Heart left ventricle (tissue), 16 donors: ENCODE measurements around the gene GOLGA3. TPM values are rescaled to one million over a fixed set of nuclear protein-coding genes. Genes with fewer than 3 reads are reported as not detected.

Source experiments
- ATAC-seq, 4 donors: fragments of 200-7000 bp; cut with Tn5 transposase; one replicate each; pipeline ENCODE4 v1.9.1; 2020 to 2022; ENCODE audit warnings: moderate library complexity in 4 of 4, mild to moderate bottlenecking in 3 of 4, moderate number of reproducible peaks in 1 of 4
- DNase-seq, 5 donors: peaks; one replicate each; pipeline ENCODE4 v3.0.0-alpha.2; 2020
- H3K27ac ChIP-seq, 12 donors: fragments of 200-600 bp; sonication (generic) in 4 of 12; one replicate each; pipeline versions ENCODE4 v1.5.0 to v1.8.0; 2016 to 2022; ENCODE audit warnings: mild to moderate bottlenecking in 2 of 12
- H3K27me3 ChIP-seq, 9 donors: fragments of 200-600 bp; sonication (generic) in 2 of 9; one replicate each; pipeline versions ENCODE4 v1.5.1 to v1.8.0; 2016 to 2022; ENCODE audit warnings: mild to moderate bottlenecking in 3 of 9
- H3K36me3 ChIP-seq, 9 donors: fragments of 200-600 bp; sonication (generic) in 2 of 9; one replicate each; pipeline versions ENCODE4 v1.5.0 to v1.8.0; 2018 to 2022; ENCODE audit warnings: mild to moderate bottlenecking in 2 of 9
- H3K4me1 ChIP-seq, 12 donors: fragments of 200-600 bp; sonication (generic) in 4 of 12; one replicate each; pipeline versions ENCODE4 v1.5.0 to v1.8.0; 2016 to 2022; ENCODE audit warnings: mild to moderate bottlenecking in 3 of 12
- H3K4me3 ChIP-seq, 12 donors: fragments of 200-600 bp; sonication (generic) in 4 of 12; one replicate each; pipeline versions ENCODE4 v1.5.0 to v1.8.0; 2017 to 2022; ENCODE audit warnings: mild to moderate bottlenecking in 9 of 12, moderate library complexity in 4 of 12
- H3K9me3 ChIP-seq, 12 donors: fragments of 200-600 bp; sonication (generic) in 4 of 12; one replicate each; pipeline versions ENCODE4 v1.5.0 to v1.8.0; 2016 to 2022; ENCODE audit warnings: mild to moderate bottlenecking in 1 of 12
- POLR2A ChIP-seq, 2 donors: fragments of 450-650 bp; IDR thresholded peaks; one replicate each; pipeline ENCODE4 v1.6.1; 2017; ENCODE audit warnings: antibody characterized with exemption in 2 of 2, mild to moderate bottlenecking in 2 of 2, moderate library complexity in 2 of 2
- WGBS, 4 donors: extraction: QIAGEN DNeasy Blood & Tissue Kit in 2 of 4; methylation state at CpG; one replicate each; pipeline versions ENCODE4 v1.1.5 to v1.1.7; 2013 to 2018; 5-methylcytosine and 5-hydroxymethylcytosine counted together
- intact Hi-C, 10 donors: fragments of 100-400 bp; cut with DNase I; formaldehyde crosslinking; loops; one replicate each; pipeline versions ENCODE4 v1.11.1 to v1.14.2; 2022
- polyA plus RNA-seq, 2 donors: library from polyadenylated mRNA; stranded (reverse); fragments of 200-250 nt; gene quantifications; one replicate each; pipeline ENCODE4 v1.2.3, GENCODE V29; 2013
- total RNA-seq, 9 donors: library from RNA; depleted of rRNA in 2 of 9; stranded (reverse); fragments of >200 nt in 2 of 9; fragmentation: NEBNext Ultra II Directional in 3 of 9; extraction: Animal tissue kit (Norgen Biotek cat#: 25700) in 3 of 9; gene quantifications; one replicate each; pipeline versions ENCODE4 v1.1.0 to v1.2.4, GENCODE V29; 2016 to 2023
- TF ChIP-seq, protein P1 (sequence below), 12 donors: fragments of 200-600 bp; sonication (generic) in 4 of 12; IDR thresholded peaks; one replicate each; pipeline versions ENCODE4 v1.5.0 to v1.8.0; 2018 to 2022; ENCODE audit warnings: antibody characterized with exemption in 12 of 12, mild to moderate bottlenecking in 5 of 12
- donor health status: ischemic (EF 13 %, LVEDD 7.1; RV severe dilation, severe dysfunction).
- donor health status: healthy with polysubstance abuse.
- donor health status: DM: no; HTN: yes; CAD: no.
- donor health status: DM: no; HTN: no; CAD: no.
- donor health status: ischemic (EF 25% LVEDD 6.9; RV normal size, moderate dysfunction).
- donor health status: ischemic (EF 25% LVEDD 5.7; RV mildly dilated, moderate dysfunction).
- donor health status: healthy.
- donor health status: DM: yes; HTN: yes; CAD: no.
- donor health status: ischemic (EF 35%, LVEDD 5.7; RV mildly dilated, moderate dysfunction).
- donor health status: nonischemic (EF 11% LVEDD 7.7; RV severe dilation, severe dysfunction).
- donor health status: DM: yes; HTN: yes; CAD: no.
- donor health status: PGD.
- donor health status: ischemic (EF 29% LVEDD 5.4; RV normal size, mild dysfunction).
- donor health status: nonischemic (EF 23%, LVEDD 6.1; RV moderate dilation, normal function).

The GOLGA3 gene
- total and polyA plus RNA-seq, 11 donors = 12.0 to 46.2 (median 34.3) TPM

DNA sequence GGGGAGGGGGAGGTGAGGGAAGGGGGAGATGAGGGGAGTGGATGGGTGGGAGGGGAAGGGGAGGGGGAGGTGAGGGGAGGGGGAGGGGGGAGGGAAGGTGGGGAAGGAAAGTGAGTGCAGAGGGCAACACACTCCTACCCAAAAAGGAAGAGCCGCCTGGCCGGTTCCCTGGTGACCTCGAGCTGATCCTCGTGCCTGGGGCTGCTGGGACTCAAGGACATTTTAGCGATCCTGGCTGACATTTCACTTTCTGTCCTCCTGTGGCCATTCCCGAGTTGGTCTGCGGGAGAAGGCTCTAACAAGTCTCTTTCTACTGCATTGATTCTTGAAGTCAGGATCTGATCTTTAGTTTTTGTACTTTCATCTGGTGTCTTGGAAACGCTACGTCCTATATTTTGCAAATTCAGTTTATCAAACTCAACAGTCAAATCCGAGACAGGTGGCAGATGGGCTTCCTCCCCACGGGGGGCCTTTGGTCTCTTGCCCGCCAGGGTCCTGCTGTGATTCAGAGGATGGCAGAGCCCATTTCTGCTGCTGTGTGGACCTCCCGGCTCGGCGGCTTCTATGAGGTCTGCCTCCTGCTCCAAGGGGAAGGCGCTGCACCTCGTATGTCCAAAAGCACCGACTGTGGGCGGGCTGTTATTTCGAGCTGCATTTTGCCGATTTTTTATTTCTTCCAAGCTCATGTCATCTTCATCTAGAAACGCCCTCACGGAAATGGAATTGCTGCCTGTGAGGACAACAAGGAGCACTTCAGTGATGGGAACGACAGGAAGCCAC is 98.9 kb downstream of the GOLGA3 start:
- Histone ChIP-seq H3K4me1 (no peaks in the 10 kb centered on the region), H3K27me3 (no peaks in the 10 kb centered on the region), H3K4me3 (no peak overlapping the region), H3K27ac (no peak overlapping the region), H3K9me3 (no peaks in the 10 kb centered on the region), H3K36me3 (peaks cover 5 to 91% (median 83%) of the 10 kb centered on the region in 9 donors)
- intact Hi-C loops = no loop called here
- TF ChIP-seq, protein P1, sequence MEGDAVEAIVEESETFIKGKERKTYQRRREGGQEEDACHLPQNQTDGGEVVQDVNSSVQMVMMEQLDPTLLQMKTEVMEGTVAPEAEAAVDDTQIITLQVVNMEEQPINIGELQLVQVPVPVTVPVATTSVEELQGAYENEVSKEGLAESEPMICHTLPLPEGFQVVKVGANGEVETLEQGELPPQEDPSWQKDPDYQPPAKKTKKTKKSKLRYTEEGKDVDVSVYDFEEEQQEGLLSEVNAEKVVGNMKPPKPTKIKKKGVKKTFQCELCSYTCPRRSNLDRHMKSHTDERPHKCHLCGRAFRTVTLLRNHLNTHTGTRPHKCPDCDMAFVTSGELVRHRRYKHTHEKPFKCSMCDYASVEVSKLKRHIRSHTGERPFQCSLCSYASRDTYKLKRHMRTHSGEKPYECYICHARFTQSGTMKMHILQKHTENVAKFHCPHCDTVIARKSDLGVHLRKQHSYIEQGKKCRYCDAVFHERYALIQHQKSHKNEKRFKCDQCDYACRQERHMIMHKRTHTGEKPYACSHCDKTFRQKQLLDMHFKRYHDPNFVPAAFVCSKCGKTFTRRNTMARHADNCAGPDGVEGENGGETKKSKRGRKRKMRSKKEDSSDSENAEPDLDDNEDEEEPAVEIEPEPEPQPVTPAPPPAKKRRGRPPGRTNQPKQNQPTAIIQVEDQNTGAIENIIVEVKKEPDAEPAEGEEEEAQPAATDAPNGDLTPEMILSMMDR (IDR thresholded peaks at IDR 0.05) = no peak
- TF ChIP-seq POLR2A (IDR thresholded peaks at IDR 0.05) = no peak
- ATAC-seq = peak in 1 of 4 donors; percentile 22
- WGBS, 4 donors = 79 to 88% (median 80%) methylated on average over 24 of the region's 24 CpGs
- DNase-seq = peak in 1 of 5 donors; percentile 38

DNA sequence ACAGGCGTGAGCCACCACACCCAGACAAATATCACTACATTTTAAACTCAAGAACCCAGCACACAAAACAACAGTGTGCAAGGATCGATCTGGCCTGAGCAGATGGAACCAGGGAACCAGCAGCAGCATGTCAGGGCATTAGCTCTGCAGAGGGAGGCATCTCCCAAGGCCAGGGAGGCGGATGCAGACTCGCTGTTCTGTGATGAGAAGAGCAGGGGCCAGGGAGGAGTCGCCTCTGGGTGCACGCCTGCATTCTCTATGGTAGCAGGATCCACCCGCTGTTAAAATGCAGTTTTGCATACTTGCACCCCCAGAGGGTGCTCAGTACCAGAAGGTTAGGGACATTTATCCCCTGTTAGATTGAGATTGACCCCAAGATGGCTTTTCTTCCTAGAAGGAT is 100.2 kb downstream of the GOLGA3 start:
- 95 to 100% (median 97%) methylated on average over 5 to 7 of the region's 7 CpGs for WGBS, 4 donors
- ATAC-seq (no peak), DNase-seq (peak in 1 of 5 donors; percentile 28)
- TF ChIP-seq, protein P1 (IDR thresholded peaks at IDR 0.05) = no peak
- no peak for TF ChIP-seq POLR2A (IDR thresholded peaks at IDR 0.05)
- Histone ChIP-seq H3K4me1 (peaks cover 0 to 2% (median 0%) of the 10 kb centered on the region in 12 donors), H3K36me3 (peaks cover 5 to 91% (median 83%) of the 10 kb centered on the region in 9 donors), H3K9me3 (no peaks in the 10 kb centered on the region), H3K4me3 (no peak overlapping the region), H3K27ac (no peak overlapping the region), H3K27me3 (no peaks in the 10 kb centered on the region)
- intact Hi-C loops = no loop called here

DNA sequence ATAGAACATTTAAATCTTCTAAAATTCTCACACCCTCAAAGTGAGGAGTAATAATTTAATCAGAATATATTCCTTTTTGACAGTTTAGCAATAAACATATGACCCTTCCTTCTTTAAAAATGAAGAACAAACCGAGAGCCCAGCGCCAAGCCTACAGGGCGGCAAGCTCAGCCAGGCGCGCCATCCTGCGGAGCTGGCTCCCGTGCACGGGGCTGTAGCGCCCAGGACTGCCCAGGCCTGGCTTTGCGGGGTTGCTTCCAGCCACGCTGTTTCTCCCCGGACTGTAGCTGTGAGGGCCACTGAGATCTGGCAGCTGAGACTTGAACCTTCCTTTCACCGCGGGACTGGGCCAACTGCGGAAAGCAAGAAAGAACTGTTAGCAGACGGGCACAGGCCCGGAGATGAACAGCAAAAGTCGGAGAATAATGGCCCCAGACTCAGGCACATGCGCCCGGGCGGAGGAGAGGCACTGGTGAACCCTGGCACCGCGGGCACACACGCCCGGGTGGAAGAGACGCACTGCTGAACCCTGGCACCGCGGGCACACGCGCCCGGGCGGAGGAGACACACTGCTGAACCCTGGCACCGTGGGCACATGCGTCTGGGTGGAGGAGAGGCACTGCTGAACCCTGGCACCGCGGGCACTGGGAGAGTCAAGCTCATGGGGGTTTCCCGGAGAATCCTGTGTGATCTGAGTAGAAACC is 101.4 kb downstream of the GOLGA3 start:
- Histone ChIP-seq H3K27me3 (no peaks in the 10 kb centered on the region), H3K36me3 (peaks cover 5 to 96% (median 91%) of the 10 kb centered on the region in 9 donors), H3K4me1 (peaks cover 0 to 5% (median 0%) of the 10 kb centered on the region in 12 donors), H3K27ac (no peak overlapping the region), H3K9me3 (no peaks in the 10 kb centered on the region), H3K4me3 (no peak overlapping the region)
- ATAC-seq (peak in 1 of 4 donors; percentile 21), DNase-seq (peak in 1 of 5 donors; percentile 52)
- WGBS, 4 donors = 93 to 95% (median 94%) methylated on average over 35 to 37 of the region's 37 CpGs
- intact Hi-C loops = no loop called here
- TF ChIP-seq POLR2A (IDR thresholded peaks at IDR 0.05) = no peak
- TF ChIP-seq, protein P1 (IDR thresholded peaks at IDR 0.05) = no peak

DNA sequence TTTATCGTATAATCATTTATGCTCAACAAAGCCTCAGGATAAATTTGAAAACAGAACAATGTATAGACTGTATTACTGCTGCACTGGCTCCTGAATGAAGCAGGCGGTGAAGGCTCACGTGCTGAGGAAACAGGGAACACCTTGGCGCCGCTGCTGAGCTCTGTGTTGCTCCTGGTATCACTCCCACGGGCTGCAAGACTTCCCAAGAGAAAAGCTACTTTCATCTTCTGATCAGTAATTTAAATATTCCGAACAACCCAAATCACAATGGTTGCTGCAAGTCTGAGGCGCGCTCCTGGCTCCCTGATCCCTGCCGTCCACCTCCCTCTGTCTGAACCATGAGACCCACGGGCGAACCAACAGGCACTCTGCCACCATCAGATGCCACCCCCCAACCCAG is 102.3 kb downstream of the GOLGA3 start:
- Histone ChIP-seq H3K27ac (no peak overlapping the region), H3K4me3 (no peak overlapping the region), H3K36me3 (peaks cover 5 to 96% (median 92%) of the 10 kb centered on the region in 9 donors), H3K9me3 (no peaks in the 10 kb centered on the region), H3K27me3 (no peaks in the 10 kb centered on the region), H3K4me1 (peaks cover 0 to 5% (median 0%) of the 10 kb centered on the region in 12 donors)
- ATAC-seq (no peak), DNase-seq (no peak)
- WGBS, 4 donors = 94 to 98% (median 94%) methylated on average over 12 of the region's 12 CpGs
- TF ChIP-seq, protein P1 (IDR thresholded peaks at IDR 0.05) = no peak
- no peak for TF ChIP-seq POLR2A (IDR thresholded peaks at IDR 0.05)
- intact Hi-C loops = no loop called here
